ENCODE data around the gene SECISBP2.

- no peak for TF ChIP-seq CTCF (IDR thresholded peaks at IDR 0.05; ENCODE audit: poor library complexity)
- TF ChIP-seq EZH2 (IDR thresholded peaks at IDR 0.05; ENCODE audit: borderline replicate concordance): no peak
- no peak for TF ChIP-seq EZH2phosphoT487 (IDR thresholded peaks at IDR 0.05; ENCODE audit: low read depth, severe bottlenecking, unreplicated experiment)
These were observed 33.4 kb downstream of the SECISBP2 start for GRCh38 chr9:89351584-89352300.
